Measurements from ENCODE around the gene IZUMO2. TPM values are rescaled to one million over a fixed set of nuclear protein-coding genes. Genes with fewer than 3 reads are reported as not detected.

IZUMO2 gene
- polyA plus RNA-seq, 1 donor (not counting 4 experiments of a cell fraction or from before 2014, with no cell fraction given), result not detected

DNA sequence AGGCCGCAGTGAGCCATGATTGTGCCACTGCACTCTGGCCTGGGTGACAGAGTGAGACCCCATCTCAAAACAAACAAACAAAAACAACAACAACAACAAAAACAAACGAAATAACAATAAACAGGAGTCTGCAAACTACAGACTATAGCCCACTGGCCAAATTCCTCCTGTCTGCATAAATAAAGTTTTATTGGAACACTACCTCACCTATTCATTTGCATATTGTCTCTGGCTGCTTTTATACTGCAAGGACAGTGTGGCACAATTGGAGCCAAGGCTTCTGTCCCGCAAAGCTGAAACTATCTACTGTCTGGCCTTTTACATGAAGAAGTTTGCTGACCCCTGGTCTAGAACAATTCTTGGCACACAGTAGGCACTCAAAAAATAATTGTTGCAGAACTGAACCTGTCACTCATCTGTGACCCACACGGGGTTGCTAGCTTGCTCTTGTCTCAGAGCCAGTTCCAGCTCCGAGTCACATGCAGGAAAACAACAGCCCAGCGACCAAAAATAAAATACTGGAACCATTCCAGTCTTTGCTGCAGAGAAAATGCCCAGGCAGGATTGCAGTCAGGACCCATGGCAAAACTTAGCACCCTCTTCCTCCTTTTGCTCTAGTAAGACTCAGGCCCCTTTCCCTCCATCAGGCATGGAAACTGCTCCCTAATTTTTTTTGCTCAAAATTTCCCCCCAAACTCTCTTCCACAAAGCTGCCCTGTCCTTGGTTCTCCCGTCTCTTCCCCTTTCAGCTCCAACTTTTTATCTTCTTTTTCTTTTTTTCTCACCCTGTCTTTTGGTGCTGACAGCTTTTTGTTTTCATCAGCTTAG lies 35.6 kb upstream of the IZUMO2 start:
- H3K4me3 ChIP-seq (ENCODE audit: control insufficient read depth in 2 of 3, extremely low read depth in 1 of 3, insufficient read depth in 2 of 3, low read depth in 1 of 3, low read length in 3 of 3), result no peak overlapping the region
- H3K4me1 ChIP-seq (ENCODE audit: control insufficient read depth, extremely low read depth, insufficient read depth, low read length), result no peaks in the 10 kb centered on the region
- no peaks in the 10 kb centered on the region for H3K9me3 ChIP-seq (ENCODE audit: control insufficient read depth, low read depth, low read length)
- H4K20me1 ChIP-seq (ENCODE audit: control insufficient read depth, extremely low read depth, insufficient read depth, low read length), result no peaks in the 10 kb centered on the region
- no peaks in the 10 kb centered on the region for H3K36me3 ChIP-seq (ENCODE audit: control insufficient read depth in 2 of 2, extremely low read depth in 1 of 2, insufficient read depth in 2 of 2, low read length in 2 of 2)
- no peak for TF ChIP-seq EZH2 (IDR thresholded peaks at IDR 0.05; ENCODE audit: low read length)
- TF ChIP-seq, protein P1, sequence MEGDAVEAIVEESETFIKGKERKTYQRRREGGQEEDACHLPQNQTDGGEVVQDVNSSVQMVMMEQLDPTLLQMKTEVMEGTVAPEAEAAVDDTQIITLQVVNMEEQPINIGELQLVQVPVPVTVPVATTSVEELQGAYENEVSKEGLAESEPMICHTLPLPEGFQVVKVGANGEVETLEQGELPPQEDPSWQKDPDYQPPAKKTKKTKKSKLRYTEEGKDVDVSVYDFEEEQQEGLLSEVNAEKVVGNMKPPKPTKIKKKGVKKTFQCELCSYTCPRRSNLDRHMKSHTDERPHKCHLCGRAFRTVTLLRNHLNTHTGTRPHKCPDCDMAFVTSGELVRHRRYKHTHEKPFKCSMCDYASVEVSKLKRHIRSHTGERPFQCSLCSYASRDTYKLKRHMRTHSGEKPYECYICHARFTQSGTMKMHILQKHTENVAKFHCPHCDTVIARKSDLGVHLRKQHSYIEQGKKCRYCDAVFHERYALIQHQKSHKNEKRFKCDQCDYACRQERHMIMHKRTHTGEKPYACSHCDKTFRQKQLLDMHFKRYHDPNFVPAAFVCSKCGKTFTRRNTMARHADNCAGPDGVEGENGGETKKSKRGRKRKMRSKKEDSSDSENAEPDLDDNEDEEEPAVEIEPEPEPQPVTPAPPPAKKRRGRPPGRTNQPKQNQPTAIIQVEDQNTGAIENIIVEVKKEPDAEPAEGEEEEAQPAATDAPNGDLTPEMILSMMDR (optimal IDR thresholded peaks at IDR 0.05 in 1 of 3, IDR thresholded peaks at IDR 0.05 in 1 of 3, conservative IDR thresholded peaks at IDR 0.05 in 1 of 3; ENCODE audit: extremely low read depth in 1 of 3, insufficient read depth in 2 of 3, low read length in 3 of 3), result no peak
- no peaks in the 10 kb centered on the region for H3K9me1 ChIP-seq (ENCODE audit: control insufficient read depth, extremely low read depth, insufficient read depth, low read length)
- dilution Hi-C loops (cut with MboI; ENCODE audit: extremely low pct_ligation_motif_present, low sequenced_read_pairs), result no loop called here
- H3K27me3 ChIP-seq (ENCODE audit: control insufficient read depth, extremely low read depth, insufficient read depth, low read length), result peaks cover 9% of the 10 kb centered on the region
- no peaks in the 10 kb centered on the region for H3K79me2 ChIP-seq (ENCODE audit: control insufficient read depth, insufficient read depth, low read length)
- H3K9ac ChIP-seq (ENCODE audit: control insufficient read depth, extremely low read depth, insufficient read depth, low read length), result no peak overlapping the region
- DNase-seq (ENCODE audit: low read depth, low spot score) (no peak), FAIRE-seq (no peak)
- H3K27ac ChIP-seq (ENCODE audit: control insufficient read depth, insufficient read depth, low read length), result no peak overlapping the region
- H2AFZ ChIP-seq (ENCODE audit: control insufficient read depth, low read length), result no peak overlapping the region
- H3K4me2 ChIP-seq (ENCODE audit: control insufficient read depth, extremely low read depth, insufficient read depth, low read depth, low read length), result no peak overlapping the region

DNA sequence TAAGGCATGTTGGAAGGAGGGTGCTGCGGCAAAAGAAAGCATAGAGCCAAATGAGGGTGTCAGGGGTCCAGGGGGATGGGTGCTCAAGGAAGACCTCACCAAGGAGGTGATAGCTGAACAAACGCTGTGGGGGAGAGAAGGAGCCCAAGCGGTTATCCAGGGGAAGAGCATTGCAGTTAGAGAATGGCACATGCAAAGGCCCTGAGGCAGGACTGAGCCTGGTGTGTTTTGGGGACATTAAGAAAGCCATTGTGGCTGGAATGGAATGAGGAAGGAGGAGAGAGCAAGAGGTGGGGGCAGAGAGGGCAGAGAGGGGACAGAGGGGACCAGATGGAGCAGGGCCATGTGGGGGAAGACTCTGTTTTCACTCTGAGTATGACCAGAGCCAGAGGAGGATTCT lies 34.3 kb upstream of the IZUMO2 start:
- H3K9ac ChIP-seq (ENCODE audit: control insufficient read depth, extremely low read depth, insufficient read depth, low read length), result no peak overlapping the region
- no peaks in the 10 kb centered on the region for H3K36me3 ChIP-seq (ENCODE audit: control insufficient read depth in 2 of 2, extremely low read depth in 1 of 2, insufficient read depth in 2 of 2, low read length in 2 of 2)
- no peak for TF ChIP-seq EZH2 (IDR thresholded peaks at IDR 0.05; ENCODE audit: low read length)
- TF ChIP-seq, protein P1 (optimal IDR thresholded peaks at IDR 0.05 in 1 of 3, IDR thresholded peaks at IDR 0.05 in 1 of 3, conservative IDR thresholded peaks at IDR 0.05 in 1 of 3; ENCODE audit: extremely low read depth in 1 of 3, insufficient read depth in 2 of 3, low read length in 3 of 3), result no peak
- no peak overlapping the region for H3K4me3 ChIP-seq (ENCODE audit: control insufficient read depth in 2 of 3, extremely low read depth in 1 of 3, insufficient read depth in 2 of 3, low read depth in 1 of 3, low read length in 3 of 3)
- dilution Hi-C loops (cut with MboI; ENCODE audit: extremely low pct_ligation_motif_present, low sequenced_read_pairs), result no loop called here
- H2AFZ ChIP-seq (ENCODE audit: control insufficient read depth, low read length), result no peak overlapping the region
- H3K27me3 ChIP-seq (ENCODE audit: control insufficient read depth, extremely low read depth, insufficient read depth, low read length), result no peaks in the 10 kb centered on the region
- FAIRE-seq (no peak), DNase-seq (ENCODE audit: low read depth, low spot score) (no peak)
- peaks cover 3% of the 10 kb centered on the region for H3K9me3 ChIP-seq (ENCODE audit: control insufficient read depth, low read depth, low read length)
- no peaks in the 10 kb centered on the region for H4K20me1 ChIP-seq (ENCODE audit: control insufficient read depth, extremely low read depth, insufficient read depth, low read length)
- no peaks in the 10 kb centered on the region for H3K79me2 ChIP-seq (ENCODE audit: control insufficient read depth, insufficient read depth, low read length)
- no peaks in the 10 kb centered on the region for H3K9me1 ChIP-seq (ENCODE audit: control insufficient read depth, extremely low read depth, insufficient read depth, low read length)
- H3K27ac ChIP-seq (ENCODE audit: control insufficient read depth, insufficient read depth, low read length), result no peak overlapping the region
- no peaks in the 10 kb centered on the region for H3K4me1 ChIP-seq (ENCODE audit: control insufficient read depth, extremely low read depth, insufficient read depth, low read length)
- no peak overlapping the region for H3K4me2 ChIP-seq (ENCODE audit: control insufficient read depth, extremely low read depth, insufficient read depth, low read depth, low read length)

Data from keratinocyte (primary cell).